A673 (cell line): ENCODE data around the gene SYS1. TPM values are rescaled to one million over a fixed set of nuclear protein-coding genes. Genes with fewer than 3 reads are reported as not detected.

Experiments
- BruUV-seq: library from RNA; stranded (reverse); fragments of 400-500 nt; replicated peaks from 2 replicates; lab custom pipeline; 2021; lab: Mats Ljungman, UMichigan
- CTCF ChIA-PET: fragments of 300-600 bp; sonication (Branson Sonifier 250); formaldehyde crosslinking; loops from one replicate; lab custom pipeline; 2022; ENCODE audit warnings: antibody characterized with exemption; lab: Charles Lee
- POLR2A ChIA-PET: fragments of 300-600 bp; sonication (Branson Sonifier 250); formaldehyde crosslinking; loops from one replicate; lab custom pipeline; 2022; ENCODE audit warnings: antibody characterized with exemption; ENCODE audit not compliant: low non-redundant PET; lab: Charles Lee
- DNase-seq: peaks from one replicate; pipeline ENCODE4 v3.0.0-alpha.2; 2015; ENCODE audit warnings: low spot score
- H3K27ac ChIP-seq: fragments of 200-600 bp; sonication (generic); 2 replicates; pipeline ENCODE4 v1.5.1; 2016; ENCODE audit warnings: mixed run types, low read depth, mild to moderate bottlenecking, mixed read lengths, antibody characterized with exemption, low read length; ENCODE audit not compliant: poor library complexity, severe bottlenecking
- H3K27me3 ChIP-seq: fragments of 200-600 bp; sonication (generic); replicated peaks from 2 replicates; pipeline ENCODE4 v1.6.1; 2017; ENCODE audit warnings: mixed run types, low read depth, mild to moderate bottlenecking, mixed read lengths, antibody characterized with exemption, low read length; ENCODE audit not compliant: insufficient read depth, poor library complexity
- H3K36me3 ChIP-seq: fragments of 200-600 bp; sonication (generic); 2 replicates; pipeline ENCODE4 v1.6.1; 2016; ENCODE audit warnings: mixed run types, mild to moderate bottlenecking, mixed read lengths, antibody characterized with exemption, low read length; ENCODE audit not compliant: insufficient read depth, poor library complexity, severe bottlenecking
- H3K4me1 ChIP-seq: fragments of 200-600 bp; sonication (generic); 2 replicates; pipeline ENCODE4 v1.6.1; 2017; ENCODE audit warnings: mixed run types, mild to moderate bottlenecking, mixed read lengths, antibody characterized with exemption, low read length; ENCODE audit not compliant: insufficient read depth, poor library complexity, severe bottlenecking
- H3K4me3 ChIP-seq: fragments of 200-600 bp; sonication (generic); 2 replicates; pipeline ENCODE4 v1.5.1; 2016; ENCODE audit warnings: low read depth, mixed run types, mild to moderate bottlenecking, mixed read lengths, low read length; ENCODE audit not compliant: poor library complexity, severe bottlenecking
- H3K9me3 ChIP-seq: fragments of 200-600 bp; sonication (generic); 2 replicates; pipeline ENCODE4 v1.6.1; 2016; ENCODE audit warnings: mixed run types, low read depth, mild to moderate bottlenecking, mixed read lengths, antibody characterized with exemption, low read length; ENCODE audit not compliant: poor library complexity, severe bottlenecking
- CTCF ChIP-seq: fragments of 300-800, 200-600 bp; sonication (generic); conservative IDR thresholded peaks from 2 replicates; pipeline ENCODE4 v1.5.1; 2017; ENCODE audit warnings: low read depth, mild to moderate bottlenecking, antibody characterized with exemption, low read length, moderate library complexity, mixed read lengths
- EZH2 ChIP-seq: fragments of 200-600 bp; sonication (generic); IDR thresholded peaks from 2 replicates; pipeline ENCODE4 v1.6.1; 2017; ENCODE audit warnings: borderline replicate concordance, low read depth, mild to moderate bottlenecking, mixed read lengths, antibody characterized with exemption, low read length; ENCODE audit not compliant: poor library complexity, severe bottlenecking
- intact Hi-C: fragments of 100-400 bp; cut with micrococcal nuclease; formaldehyde crosslinking; loops from one replicate; pipeline ENCODE4 v1.10.0; 2022; ENCODE audit not compliant: unreplicated experiment
- total RNA-seq: library from RNA; stranded (reverse); gene quantifications from 2 replicates; pipeline ENCODE4 v1.2.3, GENCODE V29; 2021

Gene SYS1
- total RNA-seq, 1 experiment from 2014 or later = 22.8 TPM

- Histone ChIP-seq H3K4me1 (peaks cover 6% of the 10 kb centered on the region), H3K9me3 (no peaks in the 10 kb centered on the region), H3K36me3 (no peaks in the 10 kb centered on the region), H3K27me3 (no peaks in the 10 kb centered on the region), H3K4me3 (no peak overlapping the region), H3K27ac (no peak overlapping the region)
- DNase-seq = no peak
- intact Hi-C loops = no loop called here
- BruUV-seq = no TSS peak
- POLR2A ChIA-PET = interaction anchor here (0.9 kb wide), 1 partner anchor 50 kb away, joined by 6 read pairs; no protein-coding TSS in a partner anchor
- CTCF ChIA-PET = interaction anchor here (0.5 kb wide), 1 partner anchor 1159 kb away, joined by 3 read pairs; no protein-coding TSS in a partner anchor
- TF ChIP-seq CTCF (no peak), EZH2 (no peak)
Measured at GRCh38 chr20:45355209-45356084, 7.5 kb upstream of the SYS1 start.

- Histone ChIP-seq H3K4me1 (peaks cover 6% of the 10 kb centered on the region), H3K4me3 (no peak overlapping the region), H3K27me3 (no peaks in the 10 kb centered on the region), H3K27ac (no peak overlapping the region), H3K36me3 (no peaks in the 10 kb centered on the region), H3K9me3 (no peaks in the 10 kb centered on the region)
- no peak for DNase-seq
- POLR2A ChIA-PET = no interaction called here
- no peak for TF ChIP-seq EZH2
- TF ChIP-seq CTCF = no peak
- intact Hi-C loops = no loop called here
- CTCF ChIA-PET = no interaction called here
- BruUV-seq = no TSS peak
Measured at GRCh38 chr20:45358282-45359068, 4.5 kb upstream of the SYS1 start.

GRCh38 chr20:45359069-45359405 is 3.9 kb upstream of the SYS1 start:
- Histone ChIP-seq H3K9me3 (no peaks in the 10 kb centered on the region), H3K27ac (no peak overlapping the region), H3K36me3 (no peaks in the 10 kb centered on the region), H3K4me3 (no peak overlapping the region), H3K4me1 (peaks cover 9% of the 10 kb centered on the region), H3K27me3 (no peaks in the 10 kb centered on the region)
- no peak for DNase-seq
- CTCF ChIA-PET = no interaction called here
- POLR2A ChIA-PET = no interaction called here
- intact Hi-C loops = no loop called here
- no peak for TF ChIP-seq CTCF
- TF ChIP-seq EZH2 = no peak
- BruUV-seq = no TSS peak
